H1 (cell line): ENCODE measurements around the gene MXI1. TPM values are rescaled to one million over a fixed set of nuclear protein-coding genes. Genes with fewer than 3 reads are reported as not detected.

Source experiments
- CBX5 ChIP-seq: fragments of 300-800, 300-1000 bp; sonication (generic); IDR thresholded peaks from 2 replicates; pipeline ENCODE4 v1.7.1; 2016; ENCODE audit warnings: antibody characterized with exemption, low read length, low read depth
- CEBPB ChIP-seq: IDR thresholded peaks from 2 replicates; pipeline ENCODE4 v1.6.1; 2012; ENCODE audit warnings: low read depth, low read length
- CREB1 ChIP-seq: IDR thresholded peaks from 2 replicates; pipeline ENCODE4 v1.6.1; 2012; ENCODE audit warnings: inconsistent platforms
- TAF1 ChIP-seq: IDR thresholded peaks from 2 replicates; pipeline ENCODE4 v1.6.1; 2011; ENCODE audit warnings: mild to moderate bottlenecking, low read depth, low read length
- polyA plus RNA-seq, 7 experiments: library from polyadenylated mRNA; depleted of rRNA in 3 of 7; stranded (reverse) in 5 of 7; unstranded in 2 of 7; fragments of >200 nt in 5 of 7; fragments of 200-250 nt in 2 of 7; gene quantifications; 1 replicate in 5 of 7; 2 replicates in 1 of 7; 4 replicates in 1 of 7; pipeline versions ENCODE4 v1.2.1 to v1.2.3, GENCODE V29; 2011 to 2013; ENCODE audit warnings: missing spikeins in 2 of 7, mixed read lengths in 2 of 7
- total RNA-seq: library from RNA; stranded (reverse); fragmentation: NEBNext Ultra II Directional; extraction: Animal tissue kit (Norgen Biotek cat#: 25700); gene quantifications from 2 replicates; pipeline ENCODE4 v1.2.1, GENCODE V29; 2021
- TF ChIP-seq, protein P1 (sequence below): IDR thresholded peaks from 2 replicates; pipeline ENCODE4 v1.6.1; 2012; ENCODE audit warnings: low read length, inconsistent platforms

The MXI1 gene
- total and polyA plus RNA-seq, 2 of the 8 experiments (the other 6 are each of a cell fraction or from before 2014, with no cell fraction given) = 5.7 to 8.8 TPM

DNA sequence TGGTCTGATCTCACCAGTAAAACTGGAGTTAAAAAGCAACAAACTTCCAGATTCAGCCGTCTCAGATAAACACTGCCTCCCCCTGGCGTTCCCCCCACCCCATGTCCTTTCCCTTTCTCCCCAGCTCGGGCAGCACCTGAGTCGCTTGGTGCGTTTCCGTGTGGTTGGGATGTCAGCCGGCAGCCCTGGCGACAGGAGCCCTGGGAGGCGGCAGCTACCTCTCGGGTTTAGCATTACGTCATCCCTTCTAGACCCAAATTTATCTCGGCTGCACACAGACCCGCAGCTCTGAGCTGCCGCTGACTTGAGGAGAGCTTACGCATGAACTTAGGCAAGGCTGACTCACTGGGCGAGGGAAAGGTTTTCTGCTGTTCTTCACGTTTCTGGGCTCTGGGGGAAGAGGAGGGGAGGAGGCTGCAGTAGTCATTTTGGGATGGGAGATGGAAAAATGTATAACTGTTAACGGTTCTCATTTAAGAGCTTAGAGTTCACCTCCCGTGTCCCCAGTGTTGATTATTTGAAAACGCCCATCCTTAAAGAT is 14.4 kb downstream of the MXI1 start (continued):
- 0 out of 2 replicates have a peak, but pooled peaks have one; percentile 18 for TF ChIP-seq TAF1
- TF ChIP-seq CEBPB = 0 out of 2 replicates have a peak, but pooled peaks have one; percentile 24
- no peak for TF ChIP-seq CBX5
- TF ChIP-seq, protein P1, sequence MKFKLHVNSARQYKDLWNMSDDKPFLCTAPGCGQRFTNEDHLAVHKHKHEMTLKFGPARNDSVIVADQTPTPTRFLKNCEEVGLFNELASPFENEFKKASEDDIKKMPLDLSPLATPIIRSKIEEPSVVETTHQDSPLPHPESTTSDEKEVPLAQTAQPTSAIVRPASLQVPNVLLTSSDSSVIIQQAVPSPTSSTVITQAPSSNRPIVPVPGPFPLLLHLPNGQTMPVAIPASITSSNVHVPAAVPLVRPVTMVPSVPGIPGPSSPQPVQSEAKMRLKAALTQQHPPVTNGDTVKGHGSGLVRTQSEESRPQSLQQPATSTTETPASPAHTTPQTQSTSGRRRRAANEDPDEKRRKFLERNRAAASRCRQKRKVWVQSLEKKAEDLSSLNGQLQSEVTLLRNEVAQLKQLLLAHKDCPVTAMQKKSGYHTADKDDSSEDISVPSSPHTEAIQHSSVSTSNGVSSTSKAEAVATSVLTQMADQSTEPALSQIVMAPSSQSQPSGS = peak; percentile 94; the same call in 1 of the 2 replicates
- peak; percentile 31; the same call in 1 of the 2 replicates for TF ChIP-seq CREB1
- TF ChIP-seq, all 59 proteins: peak for 11
